Measurements from ENCODE around the gene AK4. TPM values are rescaled to one million over a fixed set of nuclear protein-coding genes. Genes with fewer than 3 reads are reported as not detected.

AK4 gene
- total RNA-seq, 1 donor from 2014 or later: 160 TPM

GRCh38 chr1:65278376-65279069, 130.5 kb downstream of the AK4 start:
- DNase-seq (ENCODE audit: low spot score): no peak

GRCh38 chr1:65279070-65279779, 131.2 kb downstream of the AK4 start:
- no peak for DNase-seq (ENCODE audit: low spot score)

Other genes starting within 250 kb of the AK4 start
- gene JAK1, start 181.7 kb upstream of the AK4 start, total RNA-seq: 134 TPM
- gene DNAJC6, start 161.3 kb downstream of the AK4 start, total RNA-seq: 6.0 TPM

Measured in mucosa of gallbladder (tissue), 1 donor.